GM12878 (cell line): ENCODE measurements around the gene CDC14A.

Experiments
- CBX3 ChIP-seq: fragments of 200-600 bp; sonication (generic); IDR thresholded peaks from 2 replicates; pipeline ENCODE4 v1.6.1; 2016; ENCODE audit warnings: low read depth, borderline replicate concordance
- FOXM1 ChIP-seq: IDR thresholded peaks from 2 replicates; pipeline ENCODE4 v1.6.1; 2012; ENCODE audit warnings: low read depth, mild to moderate bottlenecking, inconsistent platforms, low read length, moderate library complexity
- JUND ChIP-seq: IDR thresholded peaks from 2 replicates; pipeline ENCODE4 v1.6.1; 2012; ENCODE audit warnings: low read depth, mild to moderate bottlenecking, low read length, improper control_type of control experiment, moderate library complexity
- SKIL ChIP-seq: fragments of 450-650 bp; IDR thresholded peaks from 2 replicates; pipeline ENCODE4 v1.6.1; 2017; ENCODE audit warnings: mild to moderate bottlenecking, low read depth, inconsistent platforms; ENCODE audit not compliant: poor library complexity, severe bottlenecking
- TF ChIP-seq, protein P1 (sequence below): IDR thresholded peaks from 2 replicates; pipeline ENCODE4 v1.6.1; 2012; ENCODE audit warnings: low read length, inconsistent platforms

DNA sequence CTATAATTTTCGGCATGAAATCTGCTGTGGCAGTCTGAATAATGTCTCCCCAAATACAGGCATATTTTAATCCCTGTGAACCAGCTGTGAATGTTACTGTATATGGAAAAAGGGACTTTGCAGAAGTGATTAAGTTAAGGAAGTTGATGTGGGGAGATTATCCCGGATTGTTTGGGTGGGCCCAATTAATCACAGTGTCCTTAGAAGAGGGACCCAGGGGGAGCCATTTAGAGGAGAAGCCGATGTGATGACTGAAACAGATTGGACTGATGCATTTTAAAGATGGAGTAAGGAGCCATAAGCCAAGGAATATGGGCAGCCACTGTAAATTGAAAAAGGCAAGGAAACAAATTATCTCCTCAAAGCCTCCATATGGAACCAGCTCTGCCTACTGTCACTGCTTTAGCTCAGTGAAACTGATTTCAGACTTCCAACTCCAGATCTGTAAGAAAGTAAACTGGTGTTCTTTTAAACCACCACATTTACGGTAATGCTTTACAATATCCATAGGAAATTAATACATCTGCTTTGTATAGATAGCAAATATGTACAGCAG is 124.5 kb downstream of the CDC14A start:
- TF ChIP-seq JUND, result no peak
- TF ChIP-seq, protein P1, sequence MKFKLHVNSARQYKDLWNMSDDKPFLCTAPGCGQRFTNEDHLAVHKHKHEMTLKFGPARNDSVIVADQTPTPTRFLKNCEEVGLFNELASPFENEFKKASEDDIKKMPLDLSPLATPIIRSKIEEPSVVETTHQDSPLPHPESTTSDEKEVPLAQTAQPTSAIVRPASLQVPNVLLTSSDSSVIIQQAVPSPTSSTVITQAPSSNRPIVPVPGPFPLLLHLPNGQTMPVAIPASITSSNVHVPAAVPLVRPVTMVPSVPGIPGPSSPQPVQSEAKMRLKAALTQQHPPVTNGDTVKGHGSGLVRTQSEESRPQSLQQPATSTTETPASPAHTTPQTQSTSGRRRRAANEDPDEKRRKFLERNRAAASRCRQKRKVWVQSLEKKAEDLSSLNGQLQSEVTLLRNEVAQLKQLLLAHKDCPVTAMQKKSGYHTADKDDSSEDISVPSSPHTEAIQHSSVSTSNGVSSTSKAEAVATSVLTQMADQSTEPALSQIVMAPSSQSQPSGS, result no peak
- TF ChIP-seq FOXM1, result no peak
- TF ChIP-seq SKIL, result no peak
- TF ChIP-seq CBX3, result no peak
